Fibroblast of skin of right quadriceps (primary cell): Measurements from ENCODE around the gene AFG1L.
A peak's percentile ranks its signal among the peaks of the same experiment; 100 is the strongest.
"Not testable (repeated sequence)": the region's sequence is repeated elsewhere in the genome, so short reads cannot be mapped to it uniquely, and the experiment has no call there.

ENCODE experiments used
- DNase-seq: peaks from one replicate; pipeline ENCODE4 v3.0.0-alpha.2; 2013

The AFG1L gene

DNA sequence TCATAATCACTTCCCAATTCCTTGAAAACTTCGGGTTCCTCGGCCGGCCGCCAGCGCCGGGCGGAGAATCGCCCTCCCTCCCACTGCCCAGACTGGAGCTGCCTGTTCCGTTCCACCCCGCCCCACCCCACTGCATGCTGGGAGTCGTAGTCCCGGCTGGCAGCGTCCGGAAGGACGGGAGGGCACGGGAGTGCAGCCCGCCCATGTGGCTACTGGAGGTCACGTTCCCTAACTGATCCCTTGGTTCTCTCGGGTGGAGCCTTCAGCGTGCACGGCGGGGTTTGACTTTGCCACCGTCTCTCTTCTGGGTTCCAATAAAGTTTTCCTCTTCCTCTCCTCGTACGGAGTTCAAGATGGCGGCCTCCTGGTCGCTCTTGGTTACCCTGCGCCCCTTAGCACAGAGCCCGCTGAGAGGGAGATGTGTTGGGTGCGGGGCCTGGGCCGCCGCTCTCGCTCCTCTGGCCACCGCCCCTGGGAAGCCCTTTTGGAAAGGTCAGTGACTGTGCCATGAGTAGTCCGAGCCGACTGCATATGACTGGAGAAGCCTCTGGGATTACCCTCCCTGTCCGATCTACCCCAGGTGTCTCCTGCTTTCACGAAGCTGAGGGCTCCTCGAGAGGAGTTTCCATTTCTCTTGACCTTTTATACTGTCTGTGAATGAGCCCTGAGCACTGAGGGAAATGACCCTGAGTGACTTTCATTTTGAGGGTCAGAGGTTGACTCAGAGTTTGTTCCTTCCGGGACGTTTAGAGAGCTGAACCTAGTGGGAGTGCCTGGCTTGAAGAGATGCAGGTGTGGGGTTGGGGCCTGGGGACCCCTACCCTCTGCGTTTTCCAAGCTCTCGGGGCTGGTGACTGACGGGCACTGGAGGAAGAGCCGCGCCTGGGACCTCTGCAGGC lies at the start of gene AFG1L:
Gene AFG1L (plus strand): TSS at position 328 of the 899 bp plus-strand sequence. CDS start 26 bp downstream, at position 354.
- peak; percentile 86 for DNase-seq

DNA sequence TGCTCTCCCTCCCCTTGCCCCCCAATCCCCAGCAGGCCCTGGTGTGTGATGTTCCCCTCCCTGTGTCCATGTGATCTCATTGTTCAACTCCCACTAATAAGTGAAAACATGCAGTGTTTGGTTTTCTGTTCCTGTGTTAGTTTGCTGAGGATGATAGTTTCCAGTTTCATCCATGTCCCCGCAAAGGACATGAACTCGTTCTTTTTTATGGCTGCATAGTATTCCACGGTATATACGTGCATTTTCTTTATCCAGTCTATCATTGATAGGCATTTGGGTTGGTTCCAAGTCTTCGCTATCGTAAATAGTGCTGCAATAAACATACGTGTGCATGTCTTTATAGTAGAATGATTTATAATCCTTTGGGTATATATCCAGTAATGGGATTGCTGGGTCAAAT lies 49.8 kb upstream of the AFG1L start:
- DNase-seq = not testable (repeated sequence)

DNA sequence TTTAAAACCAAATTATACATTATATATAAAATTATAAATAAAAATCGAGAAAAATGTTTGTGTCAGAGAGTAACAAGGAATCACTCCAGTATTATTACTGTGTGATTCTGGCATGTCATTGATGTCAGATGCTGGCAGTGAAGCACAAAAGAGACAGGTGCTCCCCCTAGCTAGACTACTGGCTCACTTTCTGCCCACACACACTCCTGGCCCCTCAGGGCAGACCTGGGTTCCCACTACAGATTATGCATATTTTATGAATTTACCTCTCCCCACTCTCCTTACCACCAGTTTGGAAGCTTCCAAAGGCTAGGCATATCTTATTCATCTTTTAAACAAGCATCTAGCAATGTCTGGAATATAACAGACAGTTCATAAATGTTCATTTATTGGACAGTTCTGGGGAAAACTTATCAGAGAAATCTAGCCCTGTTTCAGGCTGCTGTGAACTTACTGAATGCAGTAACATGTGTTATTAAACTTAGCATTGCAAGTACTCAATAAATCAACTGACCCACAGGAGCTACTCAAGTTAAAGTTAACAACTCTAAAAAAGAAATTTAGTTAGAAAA lies 46.8 kb upstream of the AFG1L start:
- DNase-seq = no peak

DNA sequence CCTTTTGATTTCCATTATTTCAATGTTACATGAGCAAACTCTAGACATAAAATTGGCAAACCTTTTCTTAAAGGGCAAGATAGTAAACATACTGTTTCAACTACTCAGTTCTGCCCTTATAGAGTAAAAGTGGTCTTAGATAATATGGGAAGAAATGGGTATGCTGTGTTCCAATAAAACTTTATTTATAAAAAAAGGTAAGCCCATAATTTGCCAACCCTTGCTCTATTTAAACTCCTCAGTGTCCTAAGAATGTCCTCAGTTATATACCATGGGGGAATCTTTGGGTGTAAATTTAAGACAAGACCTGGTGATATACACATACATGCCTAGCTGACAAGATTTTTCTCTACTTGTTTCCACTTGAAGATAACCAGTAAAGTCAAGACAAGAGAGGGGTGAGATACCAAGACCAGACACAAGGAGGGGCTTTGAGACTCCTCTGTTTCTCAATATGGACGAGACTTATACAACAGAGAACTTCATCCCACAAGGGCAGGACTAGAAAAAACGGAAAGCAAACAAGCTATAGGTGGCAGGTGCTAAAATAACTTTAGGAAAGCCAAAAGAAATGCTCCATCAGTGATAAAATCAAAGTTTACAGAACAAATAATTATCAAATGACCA lies 44.5 kb upstream of the AFG1L start:
- DNase-seq = peak; percentile 16

- no peak for DNase-seq
These were observed 43.6 kb upstream of the AFG1L start for GRCh38 chr6:108251252-108251651.

DNA sequence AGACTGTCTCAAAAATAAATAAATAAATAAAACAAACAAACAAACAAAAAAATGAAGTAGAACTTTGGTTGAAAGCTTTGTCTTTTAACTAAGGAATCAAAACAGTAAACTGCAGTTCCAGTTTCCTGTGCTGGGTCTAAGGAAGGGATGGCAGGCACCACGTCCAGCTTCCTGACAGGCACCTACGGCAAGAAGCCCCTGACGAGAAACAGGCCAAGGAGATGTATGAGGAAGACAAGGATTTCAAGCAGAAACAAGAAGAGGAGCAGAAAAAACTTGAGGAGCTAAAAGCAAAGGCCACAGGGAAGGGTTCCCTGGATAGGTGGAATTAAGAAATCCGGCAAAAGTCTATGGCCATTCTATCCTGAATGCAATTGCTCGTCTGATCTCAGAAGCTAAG lies 42.8 kb upstream of the AFG1L start:
- no peak for DNase-seq

DNA sequence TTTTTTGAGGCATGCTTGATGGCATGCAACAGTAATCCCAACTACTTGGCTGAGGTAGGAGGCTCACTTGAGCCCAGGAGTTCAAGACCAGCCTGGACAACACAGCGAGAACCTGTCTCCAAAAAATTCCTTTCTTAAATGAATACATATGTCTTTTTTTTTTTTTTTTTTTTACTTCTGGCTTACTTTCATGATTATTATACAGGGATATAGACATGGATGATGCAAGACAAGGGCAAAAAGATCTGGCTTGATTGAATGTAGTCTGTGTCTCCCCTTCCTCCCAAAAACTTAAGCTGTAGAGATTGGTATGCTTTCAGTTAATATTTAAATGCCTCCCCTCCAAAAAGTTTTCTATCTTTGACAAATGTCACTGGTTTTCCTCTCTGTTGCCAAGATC lies 41.6 kb upstream of the AFG1L start:
- peak; percentile 10 for DNase-seq

DNA sequence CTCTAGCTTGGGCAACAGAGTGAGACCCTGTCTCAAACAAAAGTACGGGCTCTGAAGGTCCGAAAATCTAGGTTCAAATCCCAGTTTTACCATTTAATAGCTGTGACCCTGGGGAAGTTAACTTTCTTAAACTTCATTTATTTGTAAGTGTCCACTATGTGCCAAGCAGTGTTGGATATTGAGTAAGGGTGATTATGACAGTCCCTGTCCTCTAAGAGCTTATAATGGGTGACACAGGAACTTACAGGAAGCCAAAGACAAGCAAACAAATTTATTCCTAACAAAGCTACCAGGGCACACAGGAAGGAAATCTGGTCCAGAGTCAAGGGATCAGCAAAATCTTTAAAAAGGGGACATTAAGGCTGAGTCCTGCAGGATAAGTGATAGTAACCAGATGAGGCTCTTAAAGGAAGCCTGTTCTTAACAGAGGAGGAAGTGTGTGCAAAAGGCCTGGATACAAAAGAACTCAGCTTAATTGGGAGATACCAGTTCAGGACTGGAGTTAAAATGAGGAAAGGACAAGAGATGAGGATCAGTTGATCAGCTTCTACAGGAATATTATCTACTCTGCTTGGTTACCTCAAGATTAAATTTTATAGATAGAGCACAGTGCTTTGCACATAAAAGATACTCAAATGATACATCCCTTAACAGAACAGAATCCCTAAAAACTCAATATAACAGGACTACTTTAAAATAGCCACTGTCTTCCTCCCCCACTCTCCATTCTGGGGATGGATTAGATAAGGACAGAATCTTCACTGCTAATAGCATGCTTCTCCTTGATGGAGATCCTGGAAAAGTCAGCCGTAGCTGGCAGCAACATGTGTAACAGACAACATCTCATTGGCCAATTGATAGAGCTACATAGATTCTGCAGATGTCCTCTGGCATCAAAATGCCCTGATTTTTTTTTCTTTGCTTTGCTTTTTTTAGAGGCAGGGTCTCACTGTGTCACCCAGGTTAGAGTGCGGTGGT lies 40.1 kb upstream of the AFG1L start:
- no peak for DNase-seq

DNA sequence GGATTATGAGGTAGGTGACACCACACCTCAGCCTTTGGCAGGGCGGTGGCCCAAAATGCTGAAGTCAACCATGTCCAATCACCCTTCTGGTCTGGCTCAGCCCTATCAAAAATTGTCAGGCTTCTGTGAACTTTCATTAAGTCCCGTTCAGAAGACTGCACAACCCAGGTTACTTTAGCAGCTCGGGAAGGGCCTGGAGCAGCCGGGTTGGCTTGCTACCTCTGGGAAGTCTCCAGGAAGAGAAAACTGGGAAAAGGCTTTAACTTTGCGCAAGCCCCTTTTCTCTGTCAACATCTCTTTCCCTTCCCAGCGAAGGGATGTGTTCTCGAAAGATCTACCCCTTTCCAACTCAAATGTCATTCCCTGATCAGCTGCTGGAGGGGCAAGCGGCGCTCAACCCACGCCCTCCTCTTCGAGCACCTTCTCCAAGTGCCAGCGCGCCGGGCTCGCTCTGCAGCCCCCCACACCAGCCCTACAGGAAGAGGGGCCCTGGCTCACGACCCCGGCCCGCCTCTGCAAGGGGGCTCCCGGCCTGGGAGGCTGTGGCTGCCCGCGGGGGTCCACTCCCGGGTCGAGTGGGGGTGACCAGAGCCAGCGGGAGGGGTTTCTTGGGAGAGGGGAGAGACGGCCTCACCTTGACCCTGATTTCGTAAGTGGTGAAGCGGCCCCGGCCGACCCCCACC lies 34.6 kb upstream of the AFG1L start:
- peak; percentile 44 for DNase-seq

GRCh38 chr6:108260809-108261569 lies 33.9 kb upstream of the AFG1L start, which contains the start of gene SNX3:
TSS of gene SNX3 (minus strand) at chr6:108261040. CDS start at chr6:108260921, 119 bp downstream.
- peak; percentile 96 for DNase-seq

DNA sequence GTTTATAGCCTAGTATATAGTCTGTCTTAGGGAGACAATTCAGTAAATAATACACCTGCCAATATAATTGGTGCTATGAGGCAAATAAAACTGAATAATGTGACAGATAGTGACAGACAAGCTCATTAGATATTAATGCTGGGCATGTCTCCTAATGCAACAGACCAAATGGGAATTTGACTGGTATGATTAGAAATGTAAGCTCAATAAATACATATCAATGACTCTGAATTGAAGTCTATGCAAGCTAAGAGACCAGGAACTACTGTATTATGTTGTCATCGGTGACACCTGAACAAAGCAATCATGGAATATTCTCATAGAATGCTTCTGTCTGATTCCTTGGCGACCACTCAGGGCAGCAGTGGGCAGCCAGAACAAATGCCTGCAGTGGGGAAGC lies 31.5 kb upstream of the AFG1L start:
- DNase-seq = no peak

GRCh38 chr6:108268845-108269244 lies 26.0 kb upstream of the AFG1L start:
- DNase-seq = no peak

GRCh38 chr6:108269955-108270354 lies 24.9 kb upstream of the AFG1L start:
- DNase-seq = not testable (repeated sequence)

- DNase-seq = no peak
These were observed 20.3 kb upstream of the AFG1L start for GRCh38 chr6:108274546-108274945.

DNA sequence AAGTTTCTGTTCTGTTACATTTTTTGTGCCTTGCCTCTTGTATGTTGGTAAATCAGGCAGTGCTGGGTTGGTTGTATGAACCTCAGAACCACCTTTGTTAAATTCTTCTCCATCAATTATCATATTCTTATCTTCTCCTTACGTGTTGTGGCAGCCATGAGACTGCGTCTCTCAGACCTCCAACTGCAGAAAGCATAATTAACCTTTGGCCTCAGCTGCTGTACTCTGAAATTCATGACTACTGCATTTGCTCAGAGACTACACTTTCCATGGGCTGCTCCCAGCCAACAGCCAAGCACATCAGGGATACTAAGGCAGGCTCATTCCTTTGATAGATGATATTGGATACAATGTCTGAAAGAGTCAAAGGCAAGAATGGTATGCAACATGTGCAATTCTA lies 18.9 kb upstream of the AFG1L start:
- DNase-seq = no peak

DNA sequence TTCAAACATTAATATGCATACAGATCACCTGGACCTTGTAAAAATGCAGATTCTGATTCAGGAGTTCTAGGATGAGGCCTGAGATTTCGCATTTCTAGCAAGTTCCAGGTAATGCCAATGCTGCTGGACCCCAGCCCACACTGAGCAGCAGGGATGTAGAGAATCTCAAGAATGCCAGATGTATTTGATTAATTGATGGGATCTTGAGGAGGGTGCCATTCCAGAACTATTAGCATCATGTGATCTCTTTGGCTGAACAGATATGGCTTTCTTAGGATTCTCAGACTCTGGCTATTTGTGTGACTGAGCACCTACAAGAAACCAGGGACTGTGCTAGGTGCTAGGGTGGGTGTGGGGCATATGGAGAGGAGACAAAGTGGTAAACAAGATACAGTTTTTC lies 17.6 kb upstream of the AFG1L start:
- no peak for DNase-seq

DNA sequence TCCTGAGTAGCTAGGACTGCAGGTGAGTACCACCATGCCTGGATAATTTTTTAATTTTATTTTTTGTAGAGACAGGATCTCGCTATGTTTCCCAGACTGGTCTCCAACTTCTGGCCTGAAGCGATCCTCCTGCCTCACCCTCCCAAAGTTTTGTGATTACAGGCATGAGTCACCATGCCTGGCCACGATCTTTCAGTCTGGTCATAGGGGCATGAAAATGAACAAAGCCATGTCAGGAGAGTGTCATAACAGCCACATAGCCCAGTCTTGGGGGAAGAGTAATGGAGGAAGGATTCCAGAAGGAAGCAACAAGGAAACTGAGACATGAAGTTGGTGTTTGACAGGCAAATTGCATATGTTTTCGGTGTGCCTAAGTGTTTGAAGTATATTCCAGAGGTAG lies 17.0 kb upstream of the AFG1L start:
- DNase-seq = no peak

DNA sequence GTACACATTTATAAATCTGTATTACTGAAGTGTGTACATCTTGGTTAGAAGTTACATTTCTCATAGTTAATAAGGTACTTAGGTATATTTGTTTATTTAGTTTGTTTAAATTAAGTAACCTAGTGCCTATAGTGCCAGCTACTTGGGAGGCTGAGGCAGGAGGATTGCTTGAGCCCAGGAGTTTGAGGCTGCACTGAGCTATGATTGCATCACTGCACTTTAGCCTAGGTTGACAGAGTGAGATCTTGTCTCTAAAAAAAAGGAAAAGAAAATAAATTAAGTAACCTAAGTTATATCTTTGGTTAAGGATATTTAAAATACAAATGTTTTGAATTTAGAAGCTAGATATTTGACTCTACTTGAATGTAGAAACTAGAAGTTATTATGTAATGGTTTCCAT lies 9.5 kb upstream of the AFG1L start:
- DNase-seq = no peak

DNA sequence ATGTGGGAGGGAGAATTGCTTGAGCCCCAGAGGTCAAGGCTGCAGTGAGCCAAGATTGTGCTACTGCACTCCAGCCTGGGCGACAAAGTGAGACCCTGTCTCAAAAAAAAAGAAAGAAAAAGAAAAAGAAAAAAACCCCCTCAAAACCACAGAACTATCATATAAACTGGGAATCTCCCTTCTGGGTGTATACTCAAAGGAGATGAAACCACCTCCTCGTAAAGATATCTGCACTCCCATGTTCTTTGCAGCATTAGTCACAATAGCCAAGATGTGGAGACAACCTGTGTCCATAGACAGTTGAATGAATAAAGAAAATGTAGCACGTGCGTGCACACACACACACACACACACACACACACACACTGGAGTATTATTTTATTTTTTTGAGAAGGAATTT lies 8.5 kb upstream of the AFG1L start:
- no peak for DNase-seq

DNA sequence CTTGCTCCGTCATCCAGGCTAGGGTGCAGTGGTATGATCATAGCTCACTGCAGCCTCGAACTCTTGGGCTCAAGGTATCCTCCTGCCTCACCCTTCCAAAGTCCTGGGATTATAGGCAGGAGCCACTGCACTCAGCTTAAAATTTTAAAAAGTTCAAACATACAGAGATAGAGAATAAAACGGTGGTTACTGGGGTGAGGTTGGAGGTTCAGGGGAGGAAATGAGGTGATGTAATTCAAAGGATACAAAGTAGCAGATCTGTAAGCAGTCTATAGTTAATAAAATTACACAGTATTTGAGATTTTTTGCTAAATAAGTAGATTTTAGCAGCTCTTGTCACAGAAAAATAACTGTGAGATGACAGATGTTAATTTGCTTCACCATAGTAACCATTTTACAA lies 7.5 kb upstream of the AFG1L start:
- DNase-seq = no peak

- DNase-seq = no peak
These were observed 6.1 kb upstream of the AFG1L start for GRCh38 chr6:108288742-108289141.
